Testis (tissue), 3 donors: ENCODE data around the gene GINS2. TPM values are rescaled to one million over a fixed set of nuclear protein-coding genes. Genes with fewer than 3 reads are reported as not detected.

Experiments
- DNase-seq: peaks from one replicate; pipeline ENCODE4 v3.0.0-alpha.2; 2019
- H3K27ac ChIP-seq, 2 donors: fragments of 200-600 bp; sonication (generic); one replicate each; pipeline ENCODE4 v1.5.1; 2019
- H3K27me3 ChIP-seq: fragments of 200-600 bp; sonication (generic); one replicate; pipeline ENCODE4 v1.5.1; 2019
- H3K36me3 ChIP-seq: fragments of 200-600 bp; sonication (generic); one replicate; pipeline ENCODE4 v1.5.1; 2017; ENCODE audit warnings: low read depth; ENCODE audit errors: missing control alignments
- H3K4me1 ChIP-seq: fragments of 200-600 bp; sonication (generic); one replicate; pipeline ENCODE4 v1.5.1; 2019
- H3K4me3 ChIP-seq, 2 donors: fragments of 200-600 bp; sonication (generic); one replicate each; pipeline ENCODE4 v1.5.1; 2017 to 2019
- H3K9me3 ChIP-seq: fragments of 200-600 bp; sonication (generic); one replicate; pipeline ENCODE4 v1.5.1; 2017
- CTCF ChIP-seq, 3 experiments: fragments of 450-650 bp in 2 of 3; fragments of 200-600 bp in 1 of 3; sonication (generic) in 1 of 3; IDR thresholded peaks; one replicate each; pipeline ENCODE4 v1.5.1; 2016 to 2019; ENCODE audit warnings: antibody characterized with exemption in 3 of 3, mild to moderate bottlenecking in 2 of 3, moderate library complexity in 1 of 3
- POLR2A ChIP-seq: fragments of 450-650 bp; IDR thresholded peaks from one replicate; pipeline ENCODE4 v1.6.1; 2017; ENCODE audit warnings: antibody characterized with exemption, mild to moderate bottlenecking, moderate library complexity
- WGBS, 2 donors: methylation state at CpG; one replicate each; pipeline ENCODE4 v1.1.5; 2018; 5-methylcytosine and 5-hydroxymethylcytosine counted together
- intact Hi-C: fragments of 100-400 bp; cut with DNase I; formaldehyde crosslinking; loops from one replicate; pipeline ENCODE4 v1.15.1; 2023; ENCODE audit warnings: low total_unique reads
- polyA plus RNA-seq: library from polyadenylated mRNA; stranded (reverse); fragments of 350-450 nt; fragmentation: Illumina TruSeq; extraction: RNeasy Lipid Tissue Mini Kit (QIAGEN cat#74804); gene quantifications from one replicate; pipeline ENCODE4 v1.2.3, GENCODE V29; 2014; ENCODE audit warnings: low read depth, low replicate concordance; ENCODE audit not compliant: insufficient read depth
- total RNA-seq, 2 donors: library from RNA; depleted of rRNA; stranded (reverse); fragments of >200 nt; gene quantifications; one replicate each; pipeline ENCODE4 v1.2.3, GENCODE V29; 2016

Gene GINS2
- total and polyA plus RNA-seq, 3 donors from 2014 or later: 8.9 to 13.8 (median 11.8) TPM

GRCh38 chr16:85662976-85663830, 25.6 kb downstream of the GINS2 start:
- Histone ChIP-seq H3K4me1 (peaks cover 8% of the 10 kb centered on the region), H3K27ac (no peak overlapping the region), H3K9me3 (no peaks in the 10 kb centered on the region), H3K36me3 (no peaks in the 10 kb centered on the region), H3K4me3 (no peak overlapping the region), H3K27me3 (no peaks in the 10 kb centered on the region)
- no peak for DNase-seq
- TF ChIP-seq CTCF (IDR thresholded peaks at IDR 0.05): no peak
- TF ChIP-seq POLR2A: no peak
- WGBS, 2 donors: 93 to 96% methylated on average over 33 to 38 of the region's 38 CpGs
- intact Hi-C loops: no loop called here

GRCh38 chr16:85662482-85662812, 26.3 kb downstream of the GINS2 start:
- DNase-seq: no peak
- TF ChIP-seq CTCF (IDR thresholded peaks at IDR 0.05) (no peak), POLR2A (no peak)
- no peaks in the 10 kb centered on the region for H3K27me3 ChIP-seq
- H3K27ac ChIP-seq: no peak overlapping the region
- WGBS, 2 donors: 63% methylated on average over 3 of the region's 3 CpGs; no CpG with 5 or more reads in 1 of the 2 donors
- no peaks in the 10 kb centered on the region for H3K36me3 ChIP-seq
- intact Hi-C loops: no loop called here
- no peak overlapping the region for H3K4me3 ChIP-seq
- H3K4me1 ChIP-seq: peaks cover 8% of the 10 kb centered on the region
- no peaks in the 10 kb centered on the region for H3K9me3 ChIP-seq

- TF ChIP-seq POLR2A (no peak), CTCF (IDR thresholded peaks at IDR 0.05) (no peak)
- Histone ChIP-seq H3K4me1 (peaks cover 8% of the 10 kb centered on the region), H3K9me3 (no peaks in the 10 kb centered on the region), H3K27ac (no peak overlapping the region), H3K36me3 (no peaks in the 10 kb centered on the region), H3K27me3 (no peaks in the 10 kb centered on the region), H3K4me3 (no peak overlapping the region)
- WGBS, 2 donors: 85 to 91% methylated on average over 18 to 26 of the region's 26 CpGs
- DNase-seq: no peak
- intact Hi-C loops: no loop called here
Observed at GRCh38 chr16:85661740-85662481, 26.8 kb downstream of the GINS2 start.

- Histone ChIP-seq H3K36me3 (no peaks in the 10 kb centered on the region), H3K9me3 (no peaks in the 10 kb centered on the region), H3K4me1 (peaks cover 8% of the 10 kb centered on the region), H3K27ac (no peak overlapping the region), H3K4me3 (no peak overlapping the region), H3K27me3 (no peaks in the 10 kb centered on the region)
- no peak for DNase-seq
- 89 to 91% methylated on average over 26 to 39 of the region's 42 CpGs for WGBS, 2 donors
- no peak for TF ChIP-seq POLR2A
- TF ChIP-seq CTCF (IDR thresholded peaks at IDR 0.05): no peak
- intact Hi-C loops: no loop called here
Observed at GRCh38 chr16:85660843-85661739, 27.7 kb downstream of the GINS2 start.
